ENCODE results near the gene STRA8.
"Not testable (repeated sequence)": the region's sequence is repeated elsewhere in the genome, so short reads cannot be mapped to it uniquely, and the experiment has no call there.

The STRA8 gene

GRCh38 chr7:135205850-135206249, 27.8 kb upstream of the STRA8 start:
- no peak for DNase-seq

- no peak for DNase-seq
Measured at GRCh38 chr7:135206941-135207391, 26.7 kb upstream of the STRA8 start.

GRCh38 chr7:135207406-135208101, 26.1 kb upstream of the STRA8 start:
- no peak for DNase-seq

GRCh38 chr7:135208102-135208793, 25.4 kb upstream of the STRA8 start:
- no peak for DNase-seq

- DNase-seq: no peak
Measured at GRCh38 chr7:135209225-135209834, 24.3 kb upstream of the STRA8 start.

- DNase-seq: no peak
Measured at GRCh38 chr7:135210888-135211178, 22.8 kb upstream of the STRA8 start.

GRCh38 chr7:135211179-135211945, 22.3 kb upstream of the STRA8 start, which contains the start of gene WDR91:
WDR91 (minus strand) TSS chr7:135211526; CDS start chr7:135211502, 24 bp downstream.
- DNase-seq: peak; percentile 95 to 99

- not testable (repeated sequence) for DNase-seq
Measured at GRCh38 chr7:135211946-135212685, 21.5 kb upstream of the STRA8 start.

GRCh38 chr7:135213831-135214230, 19.8 kb upstream of the STRA8 start:
- DNase-seq: no peak

GRCh38 chr7:135215180-135215579, 18.5 kb upstream of the STRA8 start:
- no peak for DNase-seq

GRCh38 chr7:135215698-135216097, 17.9 kb upstream of the STRA8 start:
- DNase-seq: no peak

- no peak for DNase-seq
Measured at GRCh38 chr7:135217645-135218509, 15.8 kb upstream of the STRA8 start.

GRCh38 chr7:135224027-135224426, 9.6 kb upstream of the STRA8 start:
- no peak for DNase-seq

GRCh38 chr7:135231686-135232085, 2.0 kb upstream of the STRA8 start:
- DNase-seq: no peak

- DNase-seq: no peak
Measured at GRCh38 chr7:135232087-135232486, 1.6 kb upstream of the STRA8 start.

- DNase-seq: no peak
Measured at GRCh38 chr7:135232720-135233119, 918 bp upstream of the STRA8 start.

- DNase-seq: not testable (repeated sequence)
Measured at GRCh38 chr7:135234095-135234494, 457 bp downstream of the STRA8 start.

- no peak for DNase-seq
Measured at GRCh38 chr7:135234727-135235126, 1.1 kb downstream of the STRA8 start.

- no peak for DNase-seq
Measured at GRCh38 chr7:135235841-135236240, 2.2 kb downstream of the STRA8 start.

GRCh38 chr7:135236727-135237126, 3.1 kb downstream of the STRA8 start:
- no peak for DNase-seq

GRCh38 chr7:135238112-135238744, 4.6 kb downstream of the STRA8 start:
- no peak for DNase-seq

Data from stimulated activated CD4-positive, alpha-beta T cell treated with anti-CD3 and anti-CD28 coated beads, Interleukin-4, amount 100 ng/mL, for 4 hours (primary cell).